SK-MEL-5 (cell line): ENCODE results near the gene RGS6. TPM values are rescaled to one million over a fixed set of nuclear protein-coding genes. Genes with fewer than 3 reads are reported as not detected.

Experiments used
- DNase-seq: peaks from one replicate; pipeline ENCODE4 v3.0.0-alpha.2; 2016; ENCODE audit warnings: low read depth, low spot score
- in situ Hi-C: cut with HindIII; loops from 2 replicates; pipeline ENCODE4 v1.10.0; 2016; ENCODE audit warnings: low sequenced_read_pairs, high pct_unique_total_duplicates, low pct_unique_long_range_greater_than_20kb
- total RNA-seq: library from RNA; depleted of rRNA; stranded (reverse); fragments of >200 nt; shearing (Covaris generic); gene quantifications from 2 replicates; pipeline ENCODE4 v1.2.3, GENCODE V29; 2014

RGS6 gene
- total RNA-seq, 1 experiment from 2014 or later: not detected

- no peak for DNase-seq
- in situ Hi-C loops: no loop called here
Observed at GRCh38 chr14:72243309-72244293, 311.4 kb downstream of the RGS6 start.

- in situ Hi-C loops: no loop called here
- DNase-seq: no peak
Observed at GRCh38 chr14:72247896-72248465, 315.8 kb downstream of the RGS6 start.

- DNase-seq: no peak
- in situ Hi-C loops: no loop called here
Observed at GRCh38 chr14:72253503-72253902, 321.3 kb downstream of the RGS6 start.

- in situ Hi-C loops: no loop called here
- no peak for DNase-seq
Observed at GRCh38 chr14:72254202-72254936, 322.1 kb downstream of the RGS6 start.

- no peak for DNase-seq
- in situ Hi-C loops: no loop called here
Observed at GRCh38 chr14:72254937-72255472, 322.8 kb downstream of the RGS6 start.

GRCh38 chr14:72256055-72256454, 323.8 kb downstream of the RGS6 start:
- in situ Hi-C loops: no loop called here
- DNase-seq: no peak

- DNase-seq: no peak
- in situ Hi-C loops: no loop called here
Observed at GRCh38 chr14:72261068-72261467, 328.8 kb downstream of the RGS6 start.

GRCh38 chr14:72262771-72263170, 330.5 kb downstream of the RGS6 start:
- in situ Hi-C loops: no loop called here
- DNase-seq: no peak

- in situ Hi-C loops: no loop called here
- no peak for DNase-seq
Observed at GRCh38 chr14:72264716-72265115, 332.5 kb downstream of the RGS6 start.

- in situ Hi-C loops: no loop called here
- DNase-seq: no peak
Observed at GRCh38 chr14:72270147-72270727, 338.0 kb downstream of the RGS6 start.

GRCh38 chr14:72270749-72271148, 338.5 kb downstream of the RGS6 start:
- no peak for DNase-seq
- in situ Hi-C loops: no loop called here

- no peak for DNase-seq
- in situ Hi-C loops: no loop called here
Observed at GRCh38 chr14:72275242-72275641, 343.0 kb downstream of the RGS6 start.

GRCh38 chr14:72278316-72278715, 346.1 kb downstream of the RGS6 start:
- in situ Hi-C loops: no loop called here
- DNase-seq: no peak

GRCh38 chr14:72284176-72284575, 351.9 kb downstream of the RGS6 start:
- no peak for DNase-seq
- in situ Hi-C loops: no loop called here

- in situ Hi-C loops: no loop called here
- no peak for DNase-seq
Observed at GRCh38 chr14:72290241-72290640, 358.0 kb downstream of the RGS6 start.

GRCh38 chr14:72291908-72292688, 359.9 kb downstream of the RGS6 start:
- in situ Hi-C loops: no loop called here
- peak; percentile 72 for DNase-seq

GRCh38 chr14:72292689-72293024, 360.4 kb downstream of the RGS6 start:
- DNase-seq: no peak
- in situ Hi-C loops: no loop called here
